Heart right ventricle (tissue), 16 donors: ENCODE results near the gene E2F4. TPM values are rescaled to one million over a fixed set of nuclear protein-coding genes. Genes with fewer than 3 reads are reported as not detected.

Experiments used
- ATAC-seq, 8 donors: fragments of 200-7000 bp; cut with Tn5 transposase; one replicate each; pipeline ENCODE4 v1.9.1; 2020; ENCODE audit warnings: mild to moderate bottlenecking in 8 of 8, moderate library complexity in 8 of 8, moderate number of reproducible peaks in 1 of 8
- DNase-seq, 2 donors: peaks; one replicate each; pipeline ENCODE4 v3.0.0-alpha.2; 2020
- H3K27ac ChIP-seq, 10 donors: fragments of 200-600 bp; sonication (generic) in 2 of 10; one replicate each; pipeline versions ENCODE4 v1.5.0 to v1.8.0; 2020 to 2022; ENCODE audit warnings: mild to moderate bottlenecking in 3 of 10
- H3K27me3 ChIP-seq, 7 donors: fragments of 200-600 bp; one replicate each; pipeline ENCODE4 v1.8.0; 2021 to 2022; ENCODE audit warnings: mild to moderate bottlenecking in 2 of 7
- H3K36me3 ChIP-seq, 9 donors: fragments of 200-600 bp; sonication (generic) in 1 of 9; one replicate each; pipeline versions ENCODE4 v1.5.0 to v1.8.0; 2020 to 2022; ENCODE audit warnings: mild to moderate bottlenecking in 2 of 9
- H3K4me1 ChIP-seq, 9 donors: fragments of 200-600 bp; sonication (generic) in 1 of 9; one replicate each; pipeline versions ENCODE4 v1.5.0 to v1.8.0; 2020 to 2022; ENCODE audit warnings: mild to moderate bottlenecking in 4 of 9
- H3K4me3 ChIP-seq, 10 donors: fragments of 200-600 bp; sonication (generic) in 2 of 10; one replicate each; pipeline versions ENCODE4 v1.5.0 to v1.8.0; 2020 to 2022; ENCODE audit warnings: mild to moderate bottlenecking in 7 of 10, moderate library complexity in 2 of 10
- H3K9me3 ChIP-seq, 11 donors: fragments of 200-600 bp in 10 of 11; sonication (generic) in 2 of 11; one replicate each; pipeline versions ENCODE4 v1.5.0 to v1.8.0; 2013 to 2022; ENCODE audit warnings: mild to moderate bottlenecking in 2 of 11, control low read depth in 1 of 11, moderate library complexity in 1 of 11
- WGBS, 2 donors: extraction: QIAGEN DNeasy Blood & Tissue Kit; methylation state at CpG; one replicate each; pipeline ENCODE4 v1.1.7; 2013; ENCODE audit warnings: inconsistent platforms in 1 of 2; 5-methylcytosine and 5-hydroxymethylcytosine counted together
- intact Hi-C, 10 donors: fragments of 100-400 bp; cut with DNase I; formaldehyde crosslinking; loops; one replicate each; pipeline versions ENCODE4 v1.11.1 to v1.14.2; 2022
- polyA plus RNA-seq, 2 donors: library from polyadenylated mRNA; stranded (reverse); fragments of 200-250 nt; gene quantifications; one replicate each; pipeline ENCODE4 v1.2.3, GENCODE V29; 2013
- total RNA-seq, 10 donors: library from RNA; stranded (reverse); fragmentation: NEBNext Ultra II Directional in 3 of 10; extraction: Animal tissue kit (Norgen Biotek cat#: 25700) in 3 of 10; gene quantifications; one replicate each; pipeline versions ENCODE4 v1.2.1 to v1.2.4, GENCODE V29; 2021 to 2023
- TF ChIP-seq, protein P1 (sequence below), 9 donors: fragments of 200-600 bp; sonication (generic) in 2 of 9; IDR thresholded peaks; one replicate each; pipeline versions ENCODE4 v1.5.0 to v1.8.0; 2021 to 2022; ENCODE audit warnings: antibody characterized with exemption in 9 of 9, mild to moderate bottlenecking in 5 of 9, moderate library complexity in 1 of 9
- donor health status: Arrhythmogenic right ventricular cardiomyopathy.
- donor health status: ischemic (EF 13 %, LVEDD 7.1; RV severe dilation, severe dysfunction).
- donor health status: healthy with polysubstance abuse.
- donor health status: DM: no; HTN: yes; CAD: no.
- donor health status: DM: no; HTN: no; CAD: no.
- donor health status: ischemic (EF 25% LVEDD 6.9; RV normal size, moderate dysfunction).
- donor health status: ischemic (EF 25% LVEDD 5.7; RV mildly dilated, moderate dysfunction).
- donor health status: healthy.
- donor health status: DM: yes; HTN: yes; CAD: no.
- donor health status: Ischemic cardiomyopathy.
- donor health status: ischemic (EF 35%, LVEDD 5.7; RV mildly dilated, moderate dysfunction).
- donor health status: nonischemic (EF 11% LVEDD 7.7; RV severe dilation, severe dysfunction).
- donor health status: DM: yes; HTN: yes; CAD: no.
- donor health status: PGD.
- donor health status: ischemic (EF 29% LVEDD 5.4; RV normal size, mild dysfunction).
- donor health status: nonischemic (EF 23%, LVEDD 6.1; RV moderate dilation, normal function).

The E2F4 gene
- total and polyA plus RNA-seq, 12 donors = 21.9 to 45.6 (median 29.8) TPM

- 53 to 70% methylated on average over 4 of the region's 4 CpGs for WGBS, 2 donors
- TF ChIP-seq, protein P1, sequence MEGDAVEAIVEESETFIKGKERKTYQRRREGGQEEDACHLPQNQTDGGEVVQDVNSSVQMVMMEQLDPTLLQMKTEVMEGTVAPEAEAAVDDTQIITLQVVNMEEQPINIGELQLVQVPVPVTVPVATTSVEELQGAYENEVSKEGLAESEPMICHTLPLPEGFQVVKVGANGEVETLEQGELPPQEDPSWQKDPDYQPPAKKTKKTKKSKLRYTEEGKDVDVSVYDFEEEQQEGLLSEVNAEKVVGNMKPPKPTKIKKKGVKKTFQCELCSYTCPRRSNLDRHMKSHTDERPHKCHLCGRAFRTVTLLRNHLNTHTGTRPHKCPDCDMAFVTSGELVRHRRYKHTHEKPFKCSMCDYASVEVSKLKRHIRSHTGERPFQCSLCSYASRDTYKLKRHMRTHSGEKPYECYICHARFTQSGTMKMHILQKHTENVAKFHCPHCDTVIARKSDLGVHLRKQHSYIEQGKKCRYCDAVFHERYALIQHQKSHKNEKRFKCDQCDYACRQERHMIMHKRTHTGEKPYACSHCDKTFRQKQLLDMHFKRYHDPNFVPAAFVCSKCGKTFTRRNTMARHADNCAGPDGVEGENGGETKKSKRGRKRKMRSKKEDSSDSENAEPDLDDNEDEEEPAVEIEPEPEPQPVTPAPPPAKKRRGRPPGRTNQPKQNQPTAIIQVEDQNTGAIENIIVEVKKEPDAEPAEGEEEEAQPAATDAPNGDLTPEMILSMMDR (IDR thresholded peaks at IDR 0.05) = no peak
- DNase-seq (no peak), ATAC-seq (no peak)
- H3K27me3 ChIP-seq = no peaks in the 10 kb centered on the region
- intact Hi-C loops = no loop called here
- H3K27ac ChIP-seq = peak overlapping the region; percentile 79 to 99 (median 96)
- no peaks in the 10 kb centered on the region for H3K9me3 ChIP-seq
- no peak overlapping the region for H3K4me3 ChIP-seq
- H3K4me1 ChIP-seq = peaks cover 40 to 69% (median 62%) of the 10 kb centered on the region in 9 donors
- H3K36me3 ChIP-seq = peaks cover 0 to 38% (median 22%) of the 10 kb centered on the region in 9 donors
These were observed 50.3 kb downstream of the E2F4 start for GRCh38 chr16:67242138-67242730.

DNA sequence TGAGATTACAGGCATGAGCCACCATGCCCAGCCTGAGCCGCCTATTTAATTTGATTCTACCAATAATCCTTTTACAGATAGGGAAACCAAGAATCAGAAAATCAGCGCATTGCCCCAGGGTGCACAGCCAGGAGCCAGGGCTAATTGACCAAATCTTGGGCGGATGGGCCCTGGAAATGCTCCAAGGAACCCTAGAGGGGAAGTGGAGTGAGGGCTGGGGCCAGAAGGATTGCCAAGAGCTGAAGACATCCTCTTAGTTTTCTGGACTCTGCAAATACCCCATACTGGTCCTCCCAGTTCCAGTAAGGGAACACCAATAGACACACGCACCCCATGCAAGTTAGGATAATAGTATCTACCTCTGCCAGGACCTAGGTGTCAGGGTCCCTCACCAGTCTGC is 51.5 kb downstream of the E2F4 start:
- DNase-seq (no peak), ATAC-seq (no peak)
- Histone ChIP-seq H3K27me3 (peaks cover 0 to 7% (median 0%) of the 10 kb centered on the region in 7 donors), H3K4me1 (peaks cover 40 to 79% (median 72%) of the 10 kb centered on the region in 9 donors), H3K27ac (peak overlapping the region in 9 of 10 donors; percentile 93 to 99 (median 96)), H3K9me3 (no peaks in the 10 kb centered on the region), H3K36me3 (peaks cover 0 to 26% (median 11%) of the 10 kb centered on the region in 9 donors), H3K4me3 (peak overlapping the region in 2 of 10 donors; percentile 12 to 85)
- intact Hi-C loops = no loop called here
- WGBS, 2 donors = 68 to 74% methylated on average over 4 of the region's 4 CpGs
- TF ChIP-seq, protein P1 (IDR thresholded peaks at IDR 0.05) = no peak

DNA sequence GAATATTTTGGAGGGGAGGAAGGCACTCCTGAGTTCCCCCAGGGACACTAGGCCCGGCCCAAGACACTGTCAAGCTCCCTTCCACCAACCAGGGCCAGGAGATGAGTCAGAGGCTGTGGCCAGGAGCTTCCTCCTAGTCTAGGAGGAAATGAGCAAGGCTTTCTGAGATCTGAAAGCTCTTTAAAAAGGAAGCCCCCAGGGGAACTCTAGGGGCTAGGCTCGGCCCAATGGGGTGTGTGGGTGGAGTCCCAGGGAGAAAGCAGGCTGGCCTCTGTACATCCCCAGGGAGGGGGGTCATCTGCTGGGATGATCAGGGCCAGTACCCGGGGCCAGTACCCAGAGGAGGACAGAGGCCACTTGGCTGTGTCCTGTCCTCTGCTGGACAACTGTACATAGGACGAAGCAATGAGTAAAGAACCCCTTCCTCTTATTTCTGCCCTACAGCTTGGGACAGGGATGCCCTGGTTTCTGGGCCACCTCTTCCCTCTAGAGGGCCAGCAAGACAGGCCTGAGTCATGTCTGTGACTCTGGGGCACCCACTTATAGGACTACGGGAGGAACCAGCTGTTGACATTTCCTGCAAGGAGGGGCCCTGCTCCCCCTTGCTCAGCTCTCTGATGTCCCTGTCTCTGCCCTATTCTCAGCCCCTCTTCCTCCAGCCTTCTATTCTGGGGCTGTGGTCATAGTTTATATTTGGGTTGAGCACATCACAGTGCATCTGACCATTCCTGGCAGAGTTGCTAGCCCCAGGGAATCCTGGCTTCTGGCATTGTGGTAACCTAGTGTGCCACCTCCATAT is 52.6 kb downstream of the E2F4 start:
- intact Hi-C loops = loop anchor here in 2 of 10 donors (5.0 kb wide), 2 partner anchors 52 to 62 kb away; partner anchors contain the start of genes E2F4 (in 1 of the 2), EXOC3L1 (in 1 of the 2) and MATCAP1 (in 1 of the 2)
- Histone ChIP-seq H3K27ac (peak overlapping the region; percentile 93 to 99 (median 96)), H3K27me3 (peaks cover 0 to 18% (median 0%) of the 10 kb centered on the region in 7 donors), H3K36me3 (peaks cover 0 to 15% (median under 1%) of the 10 kb centered on the region in 9 donors), H3K4me3 (peak overlapping the region in 6 of 10 donors; percentile 69 to 97 (median 84)), H3K4me1 (peaks cover 43 to 86% (median 80%) of the 10 kb centered on the region in 9 donors), H3K9me3 (no peaks in the 10 kb centered on the region)
- 9 to 12% methylated on average over 5 of the region's 5 CpGs for WGBS, 2 donors
- DNase-seq (peak; percentile 72 to 86), ATAC-seq (peak; percentile 10 to 63 (median 41))
- TF ChIP-seq, protein P1 (IDR thresholded peaks at IDR 0.05) = peak in 1 of 9 donors; percentile 28

- peak overlapping the region in 9 of 10 donors; percentile 69 to 97 (median 85) for H3K4me3 ChIP-seq
- ATAC-seq = no peak
- intact Hi-C loops = loop anchor here in 2 of 10 donors (5.0 kb wide), 2 partner anchors 53 to 63 kb away; partner anchors contain the start of genes E2F4 (in 1 of the 2), EXOC3L1 (in 1 of the 2) and MATCAP1 (in 1 of the 2)
- DNase-seq = no peak
- no peaks in the 10 kb centered on the region for H3K9me3 ChIP-seq
- H3K4me1 ChIP-seq = peaks cover 43 to 86% (median 77%) of the 10 kb centered on the region in 9 donors
- H3K27ac ChIP-seq = peak overlapping the region; percentile 93 to 99 (median 96)
- H3K27me3 ChIP-seq = peaks cover 0 to 24% (median 0%) of the 10 kb centered on the region in 7 donors
- TF ChIP-seq, protein P1 (IDR thresholded peaks at IDR 0.05) = no peak
- H3K36me3 ChIP-seq = peaks cover 0 to 9% (median 0%) of the 10 kb centered on the region in 9 donors
- WGBS, 2 donors = 55 to 64% methylated on average over 4 of the region's 4 CpGs
These were observed 53.2 kb downstream of the E2F4 start for GRCh38 chr16:67245186-67245585.
